ENCODE data around the gene RNASE11. TPM values are rescaled to one million over a fixed set of nuclear protein-coding genes. Genes with fewer than 3 reads are reported as not detected.
"Not testable (repeated sequence)": the region's sequence is repeated elsewhere in the genome, so short reads cannot be mapped to it uniquely, and the experiment has no call there.

Gene RNASE11
- total RNA-seq, 1 donor from 2014 or later: not detected

DNA sequence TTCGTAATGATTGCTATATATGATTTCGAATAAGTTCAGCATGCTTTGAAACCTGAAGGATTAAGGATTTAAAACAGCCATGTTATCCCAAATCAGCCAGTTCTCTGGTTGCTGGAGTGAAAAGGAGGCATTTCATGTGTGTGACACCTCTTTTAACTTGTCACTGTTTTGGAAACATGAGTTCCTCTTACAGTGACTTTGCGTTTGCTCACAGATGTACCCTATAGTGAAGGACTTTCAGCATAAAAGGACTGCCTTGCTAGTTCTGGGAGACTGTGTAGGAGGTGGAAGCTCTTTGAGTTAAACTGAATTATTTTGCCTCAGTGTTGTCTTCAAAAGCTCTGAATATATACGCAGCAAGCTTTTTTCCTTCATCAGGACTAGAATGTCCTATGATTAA, 7.6 kb downstream of the RNASE11 start:
- DNase-seq (ENCODE audit: low read depth): no peak

- no peak for DNase-seq (ENCODE audit: low read depth)
Observed at GRCh38 chr14:20578784-20579502, 8.9 kb downstream of the RNASE11 start.

GRCh38 chr14:20578325-20578724, 9.5 kb downstream of the RNASE11 start:
- DNase-seq (ENCODE audit: low read depth): no peak

- not testable (repeated sequence) for DNase-seq (ENCODE audit: low read depth)
Observed at GRCh38 chr14:20572382-20572990, 15.3 kb downstream of the RNASE11 start.

DNA sequence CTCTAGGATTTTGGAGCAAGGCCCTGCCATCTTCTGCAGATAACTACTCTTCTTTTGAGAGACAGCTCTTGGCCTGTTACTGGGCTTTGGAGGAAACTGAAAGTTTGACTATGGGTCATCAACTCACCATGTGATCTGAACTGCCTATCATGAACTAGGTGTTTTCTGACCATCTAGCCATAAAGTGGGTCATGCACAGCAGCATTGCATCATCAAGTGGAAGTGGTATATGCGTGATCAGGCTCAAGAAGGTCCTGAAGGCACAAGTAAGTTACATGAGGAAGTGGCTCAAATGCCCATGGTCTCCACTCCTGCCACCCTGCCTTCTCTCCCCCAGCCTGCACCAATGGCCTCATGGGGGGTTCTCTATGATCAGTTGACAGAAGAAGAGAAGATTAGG, 17.1 kb downstream of the RNASE11 start:
- DNase-seq (ENCODE audit: low read depth): not testable (repeated sequence)

GRCh38 chr14:20569865-20570264, 17.9 kb downstream of the RNASE11 start:
- DNase-seq (ENCODE audit: low read depth): not testable (repeated sequence)

DNA sequence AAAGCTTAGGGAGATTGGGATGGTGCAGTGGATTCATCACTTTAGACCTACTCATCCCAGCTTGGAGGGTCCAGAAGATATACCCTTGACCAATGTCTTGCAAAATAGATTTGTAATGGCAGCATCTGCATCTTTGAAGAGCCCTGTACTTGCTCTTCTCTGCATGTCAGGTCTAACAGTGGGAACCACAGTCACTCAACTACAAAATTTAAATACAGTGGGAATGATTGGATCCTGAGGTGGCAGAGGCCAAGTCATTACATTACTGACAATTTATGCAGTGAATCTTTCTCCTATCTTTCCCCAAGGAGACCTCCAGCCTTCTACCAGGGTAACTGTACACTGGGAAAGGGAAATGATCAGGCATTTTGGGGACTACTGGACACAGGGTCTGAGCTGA, 18.7 kb downstream of the RNASE11 start:
- no peak for DNase-seq (ENCODE audit: low read depth)

DNA sequence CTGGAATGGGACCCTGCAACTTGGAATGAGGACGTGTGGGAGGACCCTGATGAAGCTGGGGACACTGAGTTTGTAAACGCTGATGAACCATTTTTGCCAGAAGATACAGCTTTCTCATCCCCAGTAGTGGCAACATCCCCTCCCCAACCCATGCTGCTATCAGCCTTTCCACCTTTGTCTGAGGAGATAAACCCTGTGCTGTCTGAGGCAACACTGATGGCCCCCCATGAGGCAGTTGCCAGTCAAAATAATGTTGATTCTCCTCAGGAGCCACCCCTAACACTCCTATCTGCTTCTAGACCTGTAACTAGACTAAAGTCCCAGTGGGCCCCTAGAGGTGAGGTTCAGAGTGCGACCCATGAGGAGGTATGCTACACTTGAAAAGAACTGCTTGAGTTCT, 19.4 kb downstream of the RNASE11 start:
- DNase-seq (ENCODE audit: low read depth): no peak

DNA sequence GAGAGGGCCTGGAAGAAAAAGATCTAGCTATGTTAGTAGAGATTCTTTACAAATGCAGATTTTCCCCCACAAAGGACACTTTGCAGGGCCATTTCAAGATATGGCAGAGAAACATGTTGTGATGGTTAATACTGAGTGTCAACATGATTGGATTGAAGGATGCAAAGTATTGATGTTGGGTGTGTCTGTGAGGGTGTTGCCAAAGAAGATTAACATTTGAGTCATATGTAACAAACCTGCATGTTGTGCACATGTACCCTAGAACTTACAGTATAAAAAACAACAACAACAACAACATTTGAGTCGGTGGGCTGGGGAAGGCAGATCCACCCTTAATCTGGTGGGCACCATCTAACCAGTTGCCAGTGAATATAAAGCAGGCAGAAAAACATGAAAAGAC, 20.6 kb downstream of the RNASE11 start:
- not testable (repeated sequence) for DNase-seq (ENCODE audit: low read depth)

GRCh38 chr14:20564501-20564997, 23.3 kb downstream of the RNASE11 start:
- no peak for DNase-seq (ENCODE audit: low read depth)

GRCh38 chr14:20563971-20564370, 23.8 kb downstream of the RNASE11 start:
- no peak for DNase-seq (ENCODE audit: low read depth)

DNA sequence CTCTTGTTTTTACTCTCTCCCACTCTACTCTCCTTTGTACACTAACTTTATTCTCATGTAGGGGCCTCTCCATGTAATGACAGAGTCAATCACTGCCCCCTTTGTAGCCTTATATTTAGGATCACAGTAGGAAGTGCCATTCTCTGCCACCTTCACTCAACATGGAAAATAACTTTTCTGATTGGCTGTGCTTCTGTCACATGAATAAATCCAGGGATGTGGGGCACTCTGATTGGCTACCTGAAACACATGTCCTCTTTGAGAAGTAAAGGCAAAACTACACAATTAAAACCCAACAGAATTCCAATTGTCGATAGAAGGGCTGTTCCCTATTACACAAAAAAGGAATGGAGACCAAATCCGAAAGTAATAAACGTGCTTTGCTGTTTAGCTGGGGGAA, 26.8 kb downstream of the RNASE11 start, which contains the start of gene RNASE9:
Gene RNASE9 (minus strand): TSS at position 87 of the 400 bp plus-strand sequence.
- DNase-seq (ENCODE audit: low read depth): no peak

- DNase-seq (ENCODE audit: low read depth): no peak
Observed at GRCh38 chr14:20559461-20559904, 28.3 kb downstream of the RNASE11 start.

DNA sequence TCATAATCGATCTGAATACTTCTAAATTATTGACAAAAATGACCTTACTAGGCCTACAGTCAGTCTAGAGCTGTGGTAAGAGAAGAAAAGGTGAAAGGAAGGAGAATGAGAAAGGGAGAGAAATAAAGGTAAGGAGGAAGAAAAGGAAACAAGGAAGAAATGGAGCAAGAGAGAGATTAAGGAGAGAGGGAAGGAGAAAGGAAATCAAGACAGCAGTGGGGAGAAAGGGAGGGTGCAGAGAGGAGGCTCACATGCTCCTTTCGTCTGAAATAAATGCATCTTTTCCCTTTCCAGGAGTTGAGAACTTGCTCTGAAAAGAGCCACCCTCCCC, 30.6 kb downstream of the RNASE11 start:
- no peak for DNase-seq (ENCODE audit: low read depth)

DNA sequence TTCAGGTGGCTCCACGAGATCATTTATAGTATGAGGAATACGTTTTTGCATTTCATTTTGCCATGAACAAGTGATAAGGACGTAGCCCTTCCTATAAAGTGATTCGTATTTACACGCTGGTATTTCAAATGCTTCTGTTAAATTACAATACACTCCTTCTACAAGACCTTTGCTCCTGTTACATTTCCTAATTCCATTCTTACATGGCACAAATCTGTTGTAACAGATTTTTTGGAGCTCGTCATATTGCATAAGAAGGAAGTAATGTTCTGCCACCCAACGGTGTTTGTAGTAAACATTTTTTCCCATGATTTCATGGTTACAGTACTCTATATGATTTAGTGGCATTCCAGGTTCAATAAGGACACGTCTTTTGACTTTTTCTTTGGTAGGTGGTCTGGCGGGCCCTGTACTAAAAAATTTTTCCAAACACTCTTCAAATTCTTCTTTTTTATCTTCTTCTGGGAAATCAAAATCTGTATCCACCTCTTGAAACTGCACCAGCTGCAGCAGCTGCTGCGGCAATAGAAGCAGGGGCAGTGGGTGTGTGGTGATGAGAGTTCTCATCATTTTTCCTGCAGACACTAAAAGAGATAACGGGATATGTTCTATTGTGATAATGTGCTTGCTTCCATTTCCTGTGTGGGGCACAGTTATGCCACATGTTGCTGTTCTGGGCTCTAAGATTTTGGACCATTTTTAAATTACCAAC, 31.1 kb downstream of the RNASE11 start:
- no peak for DNase-seq (ENCODE audit: low read depth)

DNA sequence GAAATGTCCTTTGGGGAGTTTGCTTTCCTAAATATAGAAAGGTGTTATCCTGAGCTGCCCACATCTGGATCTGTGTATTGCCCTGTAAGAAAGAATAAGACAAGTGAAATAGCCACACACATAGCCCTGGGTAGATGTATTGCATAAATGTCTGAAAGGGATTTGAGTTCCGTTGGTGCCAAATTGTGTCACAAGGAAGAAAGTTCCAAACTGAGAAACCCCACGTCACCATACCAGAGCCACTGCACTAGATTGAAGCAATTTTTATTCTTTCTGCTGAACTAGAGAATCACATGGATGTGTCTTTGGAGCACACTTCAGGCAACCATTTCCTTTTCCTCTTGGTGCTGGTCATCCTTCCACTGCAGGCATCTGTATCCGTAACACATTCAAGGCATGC, 32.0 kb downstream of the RNASE11 start:
- DNase-seq (ENCODE audit: low read depth): no peak

- no peak for DNase-seq (ENCODE audit: low read depth)
Observed at GRCh38 chr14:20553024-20553423, 34.8 kb downstream of the RNASE11 start.

DNA sequence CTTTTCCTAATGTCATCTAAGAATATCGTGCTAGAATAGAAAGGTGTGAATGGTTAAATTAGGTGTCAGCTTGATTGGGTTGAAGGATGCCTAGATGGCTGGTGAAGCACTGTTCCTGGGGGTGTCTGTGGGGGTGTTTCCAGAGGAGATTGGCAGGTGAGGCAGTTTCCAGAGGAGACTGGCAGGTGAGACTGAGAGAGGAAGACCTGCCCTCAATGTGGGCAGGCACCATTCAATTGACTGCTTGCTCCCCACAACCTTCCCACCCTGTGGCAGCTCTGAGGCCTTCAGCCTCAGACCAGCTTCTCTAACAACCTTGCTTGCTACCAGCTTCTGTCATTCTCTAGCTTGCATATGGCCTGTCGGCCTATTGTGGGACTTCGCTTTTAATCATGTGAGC, 36.2 kb downstream of the RNASE11 start:
- no peak for DNase-seq (ENCODE audit: low read depth)

- no peak for DNase-seq (ENCODE audit: low read depth)
Observed at GRCh38 chr14:20550926-20551325, 36.9 kb downstream of the RNASE11 start.

DNA sequence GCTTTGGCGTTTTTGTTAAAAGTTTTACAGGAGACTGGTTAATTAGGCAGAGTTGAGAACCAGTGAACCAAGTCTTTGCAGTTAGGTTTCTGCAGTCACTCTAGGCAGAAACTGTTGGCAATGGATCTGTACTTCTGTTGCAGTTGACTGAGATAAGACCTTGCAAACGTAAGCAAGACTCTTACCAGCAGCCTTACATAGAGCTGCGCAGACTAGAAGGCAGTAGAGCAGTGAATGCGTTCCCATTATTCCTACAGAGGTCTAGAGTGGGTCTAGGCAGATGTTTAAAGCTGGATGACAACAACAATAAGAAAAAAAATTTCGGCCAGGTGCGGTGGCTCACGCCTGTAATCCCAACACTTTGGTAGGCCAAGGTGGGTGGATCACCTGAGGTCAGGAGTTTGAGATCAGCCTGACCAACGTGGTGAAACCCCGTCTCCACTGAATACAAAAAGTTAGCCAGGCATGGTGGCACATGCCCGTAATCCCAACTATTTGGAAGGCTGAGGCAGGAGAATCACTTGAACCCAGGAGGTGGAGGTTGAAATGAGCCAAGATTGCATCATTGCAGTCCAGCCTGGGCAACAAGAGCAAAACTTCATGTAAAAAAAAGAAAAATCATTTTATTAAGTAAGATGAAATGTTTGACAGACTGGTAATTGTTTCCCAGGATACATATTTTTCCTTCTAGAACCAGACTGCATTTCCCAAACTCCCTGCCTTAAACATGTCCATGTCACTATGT, 39.2 kb downstream of the RNASE11 start:
- no peak for DNase-seq (ENCODE audit: low read depth)

- DNase-seq (ENCODE audit: low read depth): no peak
Observed at GRCh38 chr14:20546877-20547276, 40.9 kb downstream of the RNASE11 start.

DNA sequence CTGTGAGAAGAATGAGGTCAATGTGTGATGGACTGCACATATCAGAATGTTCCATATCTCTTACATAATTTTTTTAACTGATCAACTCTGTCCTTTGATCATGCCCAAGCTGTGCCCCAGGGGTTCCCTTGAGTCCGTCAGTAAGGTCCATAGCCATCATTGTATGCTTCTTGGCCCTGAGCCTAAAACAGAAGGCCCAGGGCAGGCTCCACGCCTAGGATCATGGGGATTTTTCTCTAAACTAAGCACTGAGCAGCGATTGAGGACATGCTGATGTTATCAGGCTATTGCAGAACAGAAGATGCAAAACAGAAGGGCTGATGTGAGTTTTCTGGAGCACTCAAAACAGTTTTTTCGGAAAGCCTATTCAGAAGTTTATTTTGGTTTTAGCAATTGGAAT, 47.9 kb downstream of the RNASE11 start:
- DNase-seq (ENCODE audit: low read depth): no peak

Measured in renal cortical epithelial cell (primary cell).